ENCODE results near the gene TAF9. TPM values are rescaled to one million over a fixed set of nuclear protein-coding genes. Genes with fewer than 3 reads are reported as not detected.

Gene TAF9
- total and polyA plus RNA-seq, 2 of the 13 experiments (the other 11 are each of a cell fraction or from before 2014, with no cell fraction given), result 113 to 218 TPM

GRCh38 chr5:69334793-69335268, 34.5 kb downstream of the TAF9 start (continued):
- no peak for TF ChIP-seq PAWR (CRISPR knock-in tag; IDR thresholded peaks at IDR 0.05; ENCODE audit: borderline replicate concordance)
- no peak for TF ChIP-seq SOX5 (CRISPR knock-in tag; IDR thresholded peaks at IDR 0.05; ENCODE audit: borderline replicate concordance)
- peak; percentile 37 for TF ChIP-seq FOSL2 (CRISPR knock-in tag; IDR thresholded peaks at IDR 0.05)
- TF ChIP-seq ZNF83 (CRISPR knock-in tag; IDR thresholded peaks at IDR 0.05; ENCODE audit: borderline replicate concordance), result no peak
- no peak for TF ChIP-seq ZEB1 (IDR thresholded peaks at IDR 0.05; ENCODE audit: insufficient replicate concordance, low read depth)
- TF ChIP-seq ZBTB10 (CRISPR knock-in tag; IDR thresholded peaks at IDR 0.05; ENCODE audit: borderline replicate concordance), result no peak
- no peak for TF ChIP-seq ZNF232 (CRISPR knock-in tag; IDR thresholded peaks at IDR 0.05; ENCODE audit: borderline replicate concordance)
- peak; percentile 42; the same call in 1 of the 2 replicates for TF ChIP-seq ZBTB33 (CRISPR knock-in tag; IDR thresholded peaks at IDR 0.05)
- no peak for TF ChIP-seq GZF1 (CRISPR knock-in tag; IDR thresholded peaks at IDR 0.05)
- TF ChIP-seq HDAC1 (CRISPR knock-in tag; IDR thresholded peaks at IDR 0.05), result 0 out of 2 replicates have a peak, but pooled peaks have one; percentile 16
- TF ChIP-seq ZFP91 (CRISPR knock-in tag; IDR thresholded peaks at IDR 0.05; ENCODE audit: borderline replicate concordance), result peak; percentile 59; the same call in 1 of the 2 replicates
- no peak for TF ChIP-seq PRDM15 (CRISPR knock-in tag; IDR thresholded peaks at IDR 0.05)
- TF ChIP-seq THAP9 (CRISPR knock-in tag; IDR thresholded peaks at IDR 0.05; ENCODE audit: borderline replicate concordance), result 0 out of 2 replicates have a peak, but pooled peaks have one; percentile 30
- TF ChIP-seq IRF1 (CRISPR knock-in tag; IDR thresholded peaks at IDR 0.05; ENCODE audit: low read depth), result no peak
